H1 (cell line): ENCODE data around the gene ST8SIA5. TPM values are rescaled to one million over a fixed set of nuclear protein-coding genes. Genes with fewer than 3 reads are reported as not detected.

Experiments
- CTCF ChIA-PET: fragments of 300-600 bp; sonication (Branson Sonifier 250); formaldehyde crosslinking; loops from one replicate; lab custom pipeline; 2021; ENCODE audit not compliant: partially characterized antibody; lab: Charles Lee
- POLR2A ChIA-PET: fragments of 300-600 bp; sonication (Branson Sonifier 250); formaldehyde crosslinking; loops from one replicate; lab custom pipeline; 2021; ENCODE audit warnings: inconsistent platforms; ENCODE audit not compliant: partially characterized antibody; lab: Charles Lee
- DNase-seq, 2 experiments: peaks; one replicate each; pipeline versions ENCODE4 v3.0.0 to v3.0.0-alpha.2; 2010 to 2022; ENCODE audit warnings: low spot score in 2 of 2, low read depth in 1 of 2, mixed read lengths in 1 of 2
- FAIRE-seq: peaks from 2 replicates; lab custom pipeline; 2011; peaks lifted over from hg19 to GRCh38; lab: Jason Lieb, UNC
- H2AFZ ChIP-seq: 2 replicates; pipeline ENCODE4 v1.8.1; 2012; ENCODE audit warnings: low read length, inconsistent platforms
- H2AK5ac ChIP-seq: 2 replicates; pipeline ENCODE4 v1.6.1; 2013; ENCODE audit warnings: low read depth, low read length
- H2BK120ac ChIP-seq: replicated peaks from 2 replicates; pipeline ENCODE3; 2013; ENCODE audit warnings: low read depth, low read length, inconsistent platforms
- H2BK12ac ChIP-seq: 2 replicates; pipeline ENCODE4 v1.6.1; 2013; ENCODE audit warnings: low read depth, low read length
- H2BK15ac ChIP-seq: 2 replicates; pipeline ENCODE4 v1.6.1; 2013; ENCODE audit warnings: low read length
- H2BK20ac ChIP-seq: 2 replicates; pipeline ENCODE4 v1.6.1; 2013; ENCODE audit warnings: low read length
- H2BK5ac ChIP-seq: 2 replicates; pipeline ENCODE4 v1.6.1; 2013; ENCODE audit warnings: low read depth, low read length
- H3K14ac ChIP-seq: 2 replicates; pipeline ENCODE4 v1.6.1; 2013; ENCODE audit warnings: inconsistent platforms; ENCODE audit not compliant: insufficient read length
- H3K18ac ChIP-seq: 2 replicates; pipeline ENCODE4 v1.6.1; 2013; ENCODE audit warnings: low read length; ENCODE audit errors: extremely low read depth
- H3K23ac ChIP-seq: 2 replicates; pipeline ENCODE4 v1.6.1; 2013; ENCODE audit warnings: inconsistent platforms; ENCODE audit not compliant: insufficient read length
- H3K23me2 ChIP-seq: 2 replicates; pipeline ENCODE4 v1.6.1; 2013; ENCODE audit warnings: low read depth, low read length
- H3K27ac ChIP-seq: 2 replicates; pipeline ENCODE4 v1.6.1; 2011; ENCODE audit warnings: low read depth, low read length, inconsistent platforms
- H3K27me3 ChIP-seq, 4 experiments: replicated peaks in 1 of 4; 1 replicate in 1 of 4; 2 replicates in 3 of 4; pipeline versions ENCODE4 v1.6.1 to v1.8.1; 2011 to 2013; ENCODE audit warnings: low read length in 3 of 4, mild to moderate bottlenecking in 3 of 4, inconsistent platforms in 2 of 4, mixed read lengths in 2 of 4, moderate library complexity in 1 of 4; ENCODE audit not compliant: control insufficient read depth in 3 of 4, insufficient read depth in 3 of 4; ENCODE audit errors: extremely low read depth in 1 of 4
- H3K36me3 ChIP-seq, 4 experiments: 2 replicates each; pipeline versions ENCODE4 v1.6.1 to v1.8.1; 2011 to 2013; ENCODE audit warnings: mild to moderate bottlenecking in 4 of 4, low read length in 3 of 4, moderate library complexity in 2 of 4, control low read depth in 1 of 4, inconsistent platforms in 1 of 4; ENCODE audit not compliant: insufficient read depth in 4 of 4, control insufficient read depth in 2 of 4
- H3K4ac ChIP-seq: replicated peaks from 2 replicates; pipeline ENCODE3; 2013; ENCODE audit warnings: low read length, low read depth, mixed read lengths, inconsistent platforms; ENCODE audit not compliant: insufficient read length
- H3K4me1 ChIP-seq, 4 experiments: replicated peaks in 1 of 4; 1 replicate in 1 of 4; 2 replicates in 3 of 4; pipeline versions ENCODE4 v1.6.1 to v1.8.1; 2011 to 2013; ENCODE audit warnings: low read length in 3 of 4, inconsistent platforms in 2 of 4, mixed read lengths in 1 of 4; ENCODE audit not compliant: insufficient read depth in 4 of 4, control insufficient read depth in 3 of 4
- H3K4me2 ChIP-seq, 2 experiments: 2 replicates each; pipeline versions ENCODE4 v1.6.1 to v1.8.1; 2011 to 2013; ENCODE audit warnings: low read depth in 2 of 2, low read length in 2 of 2, control low read depth in 1 of 2, inconsistent platforms in 1 of 2, mild to moderate bottlenecking in 1 of 2; ENCODE audit not compliant: insufficient read depth in 1 of 2
- H3K4me3 ChIP-seq, 4 experiments: fragments of 200-600, 300-600 bp in 1 of 4; sonication (generic), shearing (Covaris generic), sonication (Bioruptor Twin) in 1 of 4; 2 replicates each; pipeline versions ENCODE4 v1.5.1 to v1.8.1; 2011 to 2016; ENCODE audit warnings: low read length in 4 of 4, low read depth in 3 of 4, control low read depth in 2 of 4, inconsistent platforms in 2 of 4, mild to moderate bottlenecking in 2 of 4, mixed read lengths in 1 of 4, moderate library complexity in 1 of 4; ENCODE audit not compliant: insufficient read depth in 2 of 4; ENCODE audit errors: extremely low read depth in 1 of 4
- H3K56ac ChIP-seq: replicated peaks from 2 replicates; pipeline ENCODE3; 2013; ENCODE audit warnings: low read depth, mild to moderate bottlenecking, mixed read lengths, low read length, inconsistent platforms; ENCODE audit not compliant: insufficient read length
- H3K79me1 ChIP-seq: 2 replicates; pipeline ENCODE4 v1.6.1; 2013; ENCODE audit warnings: low read depth, low read length, control low read depth
- H3K79me2 ChIP-seq, 2 experiments: 2 replicates each; pipeline versions ENCODE4 v1.6.1 to v1.8.1; 2012 to 2013; ENCODE audit warnings: low read length in 2 of 2, mild to moderate bottlenecking in 2 of 2, inconsistent platforms in 1 of 2; ENCODE audit not compliant: insufficient read depth in 2 of 2, control insufficient read depth in 1 of 2
- H3K9ac ChIP-seq, 4 experiments: replicated peaks in 1 of 4; 1 replicate in 1 of 4; 2 replicates in 3 of 4; pipeline versions ENCODE4 v1.6.1 to v1.8.1; 2011 to 2013; ENCODE audit warnings: low read depth in 3 of 4, low read length in 3 of 4, control low read depth in 2 of 4, mild to moderate bottlenecking in 2 of 4, moderate library complexity in 2 of 4, inconsistent platforms in 1 of 4; ENCODE audit errors: extremely low read depth in 1 of 4
- H3K9me3 ChIP-seq, 2 experiments: 2 replicates each; pipeline versions ENCODE4 v1.6.1 to v1.8.1; 2012 to 2013; ENCODE audit warnings: mild to moderate bottlenecking in 2 of 2, moderate library complexity in 2 of 2, control low read depth in 1 of 2, inconsistent platforms in 1 of 2, low read depth in 1 of 2, low read length in 1 of 2, mixed read lengths in 1 of 2; ENCODE audit not compliant: insufficient read depth in 2 of 2
- H4K20me1 ChIP-seq, 2 experiments: replicated peaks in 1 of 2; 2 replicates each; pipeline versions ENCODE3 to v1.8.1; 2011 to 2013; ENCODE audit warnings: inconsistent platforms in 2 of 2, low read length in 2 of 2, mild to moderate bottlenecking in 1 of 2; ENCODE audit not compliant: insufficient read depth in 2 of 2, control insufficient read depth in 1 of 2
- H4K5ac ChIP-seq: 2 replicates; pipeline ENCODE4 v1.6.1; 2013; ENCODE audit warnings: low read length, low read depth, mixed read lengths, inconsistent platforms; ENCODE audit not compliant: insufficient read length
- H4K8ac ChIP-seq: 2 replicates; pipeline ENCODE4 v1.8.0; 2013; ENCODE audit warnings: mild to moderate bottlenecking, moderate library complexity, low read length, inconsistent platforms; ENCODE audit not compliant: insufficient read depth; ENCODE audit errors: extremely low read depth
- H4K91ac ChIP-seq: replicated peaks from 2 replicates; pipeline ENCODE3; 2013; ENCODE audit warnings: low read length, mixed read lengths, inconsistent platforms; ENCODE audit not compliant: insufficient read length
- CBX8 ChIP-seq: fragments of 300-800, 300-1000 bp; sonication (generic); IDR thresholded peaks from 2 replicates; pipeline ENCODE4 v1.7.1; 2016; ENCODE audit warnings: low read depth, low read length, borderline replicate concordance
- EZH2 ChIP-seq: fragments of 200-600 bp; sonication (generic); IDR thresholded peaks from 2 replicates; pipeline ENCODE4 v1.7.1; 2012; ENCODE audit warnings: low read depth, mild to moderate bottlenecking, moderate library complexity, low read length, inconsistent platforms; ENCODE audit not compliant: severe bottlenecking
- NANOG ChIP-seq: IDR thresholded peaks from 2 replicates; pipeline ENCODE4 v1.6.1; 2011; ENCODE audit warnings: low read length, low read depth, mild to moderate bottlenecking, inconsistent platforms; ENCODE audit not compliant: insufficient read depth, poor library complexity, severe bottlenecking
- WGBS, 2 experiments: shearing (Covaris generic) in 1 of 2; methylation state at CpG; one replicate each; pipeline versions ENCODE4 v1.1.6 to v1.1.7; 2013 to 2015; ENCODE audit warnings: low lambda C conversion rate in 2 of 2, mixed read lengths in 2 of 2, inconsistent platforms in 1 of 2, low coverage in 1 of 2, missing lambda C conversion rate in 1 of 2; ENCODE audit not compliant: insufficient replicate concordance in 2 of 2, insufficient coverage in 1 of 2, insufficient read length in 1 of 2; ENCODE audit errors: extremely low coverage in 1 of 2, missing lambda C conversion rate in 1 of 2; 5-methylcytosine and 5-hydroxymethylcytosine counted together
- polyA plus RNA-seq, 7 experiments: library from polyadenylated mRNA; depleted of rRNA in 3 of 7; stranded (reverse) in 5 of 7; unstranded in 2 of 7; fragments of >200 nt in 5 of 7; fragments of 200-250 nt in 2 of 7; gene quantifications; 1 replicate in 5 of 7; 2 replicates in 1 of 7; 4 replicates in 1 of 7; pipeline versions ENCODE4 v1.2.1 to v1.2.3, GENCODE V29; 2011 to 2013; ENCODE audit warnings: missing spikeins in 2 of 7, mixed read lengths in 2 of 7
- total RNA-seq: library from RNA; stranded (reverse); fragmentation: NEBNext Ultra II Directional; extraction: Animal tissue kit (Norgen Biotek cat#: 25700); gene quantifications from 2 replicates; pipeline ENCODE4 v1.2.1, GENCODE V29; 2021
- TF ChIP-seq, protein P1 (sequence below): IDR thresholded peaks from 2 replicates; pipeline ENCODE4 v1.6.1; 2012; ENCODE audit warnings: low read length, inconsistent platforms

ST8SIA5 gene
- total and polyA plus RNA-seq, 2 of the 8 experiments (the other 6 are each of a cell fraction or from before 2014, with no cell fraction given) = 2.4 to 6.3 TPM

DNA sequence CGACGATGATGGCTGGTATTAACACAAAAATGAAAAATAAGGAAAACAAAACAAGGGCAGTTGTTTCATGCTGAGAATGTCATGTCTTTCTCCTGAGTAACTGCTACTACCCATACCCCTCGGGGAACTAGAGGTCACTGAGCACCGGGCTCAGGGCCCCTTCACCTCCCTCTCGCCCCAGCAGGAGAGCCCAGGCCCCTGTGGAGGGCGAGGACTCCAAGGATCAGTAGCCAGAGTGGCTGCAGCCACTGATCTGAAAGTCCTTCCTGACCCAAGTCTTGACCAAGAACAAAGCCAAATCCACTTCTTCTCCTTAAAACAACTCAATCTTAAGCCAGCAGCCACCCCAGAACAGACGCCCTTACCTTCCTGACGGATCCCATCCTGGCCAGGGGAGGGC lies 25.5 kb downstream of the ST8SIA5 start:
- H3K27ac ChIP-seq = no peak overlapping the region
- POLR2A ChIA-PET = interaction anchor here (1.6 kb wide), 1 partner anchor 12 kb away, joined by 4 read pairs; no protein-coding TSS in a partner anchor
- H4K20me1 ChIP-seq = no peaks in the 10 kb centered on the region
- peaks cover 8 to 10% of the 10 kb centered on the region in 2 experiments; a peak in 2 of 4 replicates for H3K9me3 ChIP-seq
- H3K4me1 ChIP-seq = no peaks in the 10 kb centered on the region
- no peaks in the 10 kb centered on the region for H3K27me3 ChIP-seq
- no peak overlapping the region for H4K91ac ChIP-seq
- no peak for TF ChIP-seq EZH2
- TF ChIP-seq, protein P1, sequence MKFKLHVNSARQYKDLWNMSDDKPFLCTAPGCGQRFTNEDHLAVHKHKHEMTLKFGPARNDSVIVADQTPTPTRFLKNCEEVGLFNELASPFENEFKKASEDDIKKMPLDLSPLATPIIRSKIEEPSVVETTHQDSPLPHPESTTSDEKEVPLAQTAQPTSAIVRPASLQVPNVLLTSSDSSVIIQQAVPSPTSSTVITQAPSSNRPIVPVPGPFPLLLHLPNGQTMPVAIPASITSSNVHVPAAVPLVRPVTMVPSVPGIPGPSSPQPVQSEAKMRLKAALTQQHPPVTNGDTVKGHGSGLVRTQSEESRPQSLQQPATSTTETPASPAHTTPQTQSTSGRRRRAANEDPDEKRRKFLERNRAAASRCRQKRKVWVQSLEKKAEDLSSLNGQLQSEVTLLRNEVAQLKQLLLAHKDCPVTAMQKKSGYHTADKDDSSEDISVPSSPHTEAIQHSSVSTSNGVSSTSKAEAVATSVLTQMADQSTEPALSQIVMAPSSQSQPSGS = no peak
- TF ChIP-seq NANOG = no peak
- no peak for TF ChIP-seq CBX8
- TF ChIP-seq, all 59 proteins: peak for 0
- Histone ChIP-seq H3K4me3 (no peak overlapping the region), H2BK12ac (no peak overlapping the region), H3K14ac (no peak overlapping the region), H2BK120ac (no peak overlapping the region), H3K4ac (no peak overlapping the region), H3K4me2 (no peak overlapping the region), H3K23me2 (no peaks in the 10 kb centered on the region), H2BK20ac (no peak overlapping the region), H4K8ac (no peak overlapping the region), H3K79me1 (no peaks in the 10 kb centered on the region), H2AK5ac (no peak overlapping the region), H3K23ac (no peak overlapping the region), H2BK15ac (no peak overlapping the region), H2BK5ac (no peak overlapping the region), H3K18ac (no peak overlapping the region), H3K56ac (no peak overlapping the region), H2AFZ (no peak overlapping the region), H3K9ac (no peak overlapping the region), H4K5ac (no peak overlapping the region), H3K36me3 (0 out of 8 replicates have a peak, but pooled peaks cover 0 to 3% (median 0%) of the 10 kb centered on the region in 4 experiments), H3K79me2 (no peaks in the 10 kb centered on the region)
- DNase-seq (no peak), FAIRE-seq (no peak)
- CTCF ChIA-PET = no interaction called here
- WGBS, 2 experiments = 89% methylated on average over 8 of the region's 8 CpGs; no CpG with 5 or more reads in 1 of the 2 experiments
